Neural progenitor cell (in vitro differentiated cells): ENCODE results near the gene MBNL2. TPM values are rescaled to one million over a fixed set of nuclear protein-coding genes. Genes with fewer than 3 reads are reported as not detected.

Experiments used
- DNase-seq: peaks from one replicate; pipeline ENCODE4 v3.0.0-alpha.2; 2016; ENCODE audit warnings: low spot score
- H2AFZ ChIP-seq: fragments of 200-600 bp; sonication (generic); replicated peaks from 2 replicates; pipeline ENCODE4 v1.6.1; 2016; ENCODE audit warnings: antibody characterized with exemption
- H3F3A ChIP-seq: fragments of 200-600 bp; sonication (generic); 2 replicates; pipeline ENCODE4 v1.6.1; 2016; ENCODE audit warnings: antibody characterized with exemption, low read depth
- H3K27ac ChIP-seq: fragments of 200-600 bp; sonication (generic); 2 replicates; pipeline ENCODE4 v1.5.1; 2016; ENCODE audit warnings: mild to moderate bottlenecking
- H3K27me3 ChIP-seq: fragments of 200-600 bp; sonication (generic); 2 replicates; pipeline ENCODE4 v1.6.1; 2016; ENCODE audit warnings: mild to moderate bottlenecking, moderate library complexity
- H3K36me3 ChIP-seq: fragments of 200-600 bp; sonication (generic); 2 replicates; pipeline ENCODE4 v1.5.1; 2016
- H3K4me1 ChIP-seq: fragments of 200-600 bp; sonication (generic); 2 replicates; pipeline ENCODE4 v1.6.1; 2016; ENCODE audit warnings: mixed run types
- H3K4me2 ChIP-seq: fragments of 200-600 bp; sonication (generic); 2 replicates; pipeline ENCODE4 v1.6.1; 2016
- H3K4me3 ChIP-seq: fragments of 200-600 bp; sonication (generic); 2 replicates; pipeline ENCODE4 v1.5.1; 2016
- H3K79me2 ChIP-seq: fragments of 200-600 bp; sonication (generic); 2 replicates; pipeline ENCODE4 v1.6.1; 2016; ENCODE audit warnings: low read depth
- H3K9ac ChIP-seq: fragments of 200-600 bp; sonication (generic); 2 replicates; pipeline ENCODE4 v1.6.1; 2016
- H3K9me3 ChIP-seq: fragments of 200-600 bp; sonication (generic); 2 replicates; pipeline ENCODE4 v1.5.1; 2016; ENCODE audit warnings: low read depth
- H4K20me1 ChIP-seq: fragments of 200-600 bp; sonication (generic); 2 replicates; pipeline ENCODE4 v1.6.1; 2016; ENCODE audit warnings: low read depth
- H3K27ac Mint-ChIP-seq: 3 replicates; pipeline ENCODE4 v1.8.0; 2021; ENCODE audit warnings: mixed read lengths
- H3K27me3 Mint-ChIP-seq: 2 replicates; pipeline ENCODE4 v1.8.0; 2022; ENCODE audit warnings: low read depth, mild to moderate bottlenecking, inconsistent platforms, moderate library complexity, mixed read lengths; ENCODE audit not compliant: insufficient read depth
- H3K36me3 Mint-ChIP-seq: 3 replicates; pipeline ENCODE4 v1.8.0; 2021; ENCODE audit warnings: mixed read lengths
- H3K4me1 Mint-ChIP-seq: 3 replicates; pipeline ENCODE4 v1.8.0; 2021; ENCODE audit warnings: mixed read lengths
- H3K4me3 Mint-ChIP-seq: 3 replicates; pipeline ENCODE4 v1.8.0; 2021; ENCODE audit warnings: mild to moderate bottlenecking, moderate library complexity, mixed read lengths
- H3K9me3 Mint-ChIP-seq: 3 replicates; pipeline ENCODE4 v1.8.0; 2020; ENCODE audit warnings: mixed read lengths
- EZH2 ChIP-seq: fragments of 200-600 bp; sonication (generic); IDR thresholded peaks from 2 replicates; pipeline ENCODE4 v1.6.1; 2017; ENCODE audit warnings: antibody characterized with exemption, mild to moderate bottlenecking, moderate library complexity
- EZH2phosphoT487 ChIP-seq: fragments of 200-600 bp; sonication (generic); IDR thresholded peaks from 2 replicates; pipeline ENCODE4 v1.6.1; 2017; ENCODE audit warnings: antibody characterized with exemption
- total RNA-seq: library from RNA; depleted of rRNA; stranded (reverse); fragments of >200 nt; gene quantifications from 2 replicates; pipeline ENCODE4 v1.2.3, GENCODE V29; 2015; ENCODE audit warnings: low replicate concordance
- TF ChIP-seq, protein P1 (sequence below): fragments of 200-600 bp; sonication (generic); IDR thresholded peaks from 2 replicates; pipeline ENCODE4 v1.5.1; 2017; ENCODE audit warnings: antibody characterized with exemption, mild to moderate bottlenecking

Gene MBNL2
- total RNA-seq, 1 donor from 2014 or later, result 19.6 TPM

DNA sequence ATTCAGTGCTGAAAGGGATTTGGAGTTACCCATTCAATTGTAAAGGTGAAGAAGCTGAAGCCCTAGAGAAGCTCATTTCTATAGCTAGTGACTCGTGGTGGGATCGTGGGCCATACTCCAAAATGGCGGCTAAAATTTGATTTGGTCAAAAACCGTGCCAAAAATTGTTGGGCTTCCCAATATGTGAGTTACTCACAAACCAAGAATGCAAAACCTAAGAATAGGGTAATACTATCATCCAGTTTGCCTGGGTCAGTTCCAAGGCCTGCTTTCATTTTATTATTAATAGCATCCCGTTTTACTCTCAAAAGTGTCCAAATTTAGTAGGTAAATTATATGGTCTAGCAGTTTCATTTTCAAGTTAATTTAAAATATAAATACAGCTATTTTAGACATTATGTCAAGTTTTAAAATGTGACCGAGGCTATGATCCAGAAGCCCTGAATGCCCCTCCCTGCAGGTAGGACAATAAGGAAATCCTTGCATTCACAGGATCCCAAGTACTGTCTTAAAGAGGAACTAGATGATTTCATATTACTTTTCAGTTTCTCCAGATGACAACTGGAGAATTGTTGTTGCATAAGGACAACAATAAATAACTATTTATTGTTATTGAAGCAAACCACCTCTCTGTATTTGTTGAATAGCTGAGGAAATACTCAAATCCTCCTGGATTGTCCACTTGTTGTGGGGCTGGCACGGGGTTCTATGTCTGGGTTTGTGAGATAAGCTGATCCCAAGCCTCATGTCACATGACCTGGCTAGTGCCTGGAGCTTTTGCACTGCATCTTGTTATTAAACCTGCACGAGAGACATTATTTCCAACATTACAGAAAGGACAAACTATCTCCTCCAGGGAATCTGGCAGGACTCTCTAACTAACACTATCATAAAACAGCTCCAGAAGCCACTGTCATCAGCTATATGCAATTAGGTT lies 200.3 kb downstream of the MBNL2 start:
- H3K36me3 ChIP-seq, result no peaks in the 10 kb centered on the region
- H3K27ac ChIP-seq, result no peak overlapping the region
- H3K4me1 ChIP-seq, result no peaks in the 10 kb centered on the region
- no peaks in the 10 kb centered on the region for H3F3A ChIP-seq
- no peaks in the 10 kb centered on the region for H3K27me3 Mint-ChIP-seq
- H3K4me3 Mint-ChIP-seq, result no peak overlapping the region
- H3K4me3 ChIP-seq, result no peak overlapping the region
- DNase-seq, result no peak
- H3K27me3 ChIP-seq, result no peaks in the 10 kb centered on the region
- H3K36me3 Mint-ChIP-seq, result no peaks in the 10 kb centered on the region
- no peak overlapping the region for H3K9ac ChIP-seq
- no peak overlapping the region for H3K4me2 ChIP-seq
- peaks cover 2% of the 10 kb centered on the region for H3K4me1 Mint-ChIP-seq
- no peak overlapping the region for H2AFZ ChIP-seq
- H4K20me1 ChIP-seq, result no peaks in the 10 kb centered on the region
- H3K79me2 ChIP-seq, result no peaks in the 10 kb centered on the region
- H3K9me3 ChIP-seq, result no peaks in the 10 kb centered on the region
- H3K27ac Mint-ChIP-seq, result no peak overlapping the region
- no peak for TF ChIP-seq EZH2phosphoT487
- TF ChIP-seq, protein P1, sequence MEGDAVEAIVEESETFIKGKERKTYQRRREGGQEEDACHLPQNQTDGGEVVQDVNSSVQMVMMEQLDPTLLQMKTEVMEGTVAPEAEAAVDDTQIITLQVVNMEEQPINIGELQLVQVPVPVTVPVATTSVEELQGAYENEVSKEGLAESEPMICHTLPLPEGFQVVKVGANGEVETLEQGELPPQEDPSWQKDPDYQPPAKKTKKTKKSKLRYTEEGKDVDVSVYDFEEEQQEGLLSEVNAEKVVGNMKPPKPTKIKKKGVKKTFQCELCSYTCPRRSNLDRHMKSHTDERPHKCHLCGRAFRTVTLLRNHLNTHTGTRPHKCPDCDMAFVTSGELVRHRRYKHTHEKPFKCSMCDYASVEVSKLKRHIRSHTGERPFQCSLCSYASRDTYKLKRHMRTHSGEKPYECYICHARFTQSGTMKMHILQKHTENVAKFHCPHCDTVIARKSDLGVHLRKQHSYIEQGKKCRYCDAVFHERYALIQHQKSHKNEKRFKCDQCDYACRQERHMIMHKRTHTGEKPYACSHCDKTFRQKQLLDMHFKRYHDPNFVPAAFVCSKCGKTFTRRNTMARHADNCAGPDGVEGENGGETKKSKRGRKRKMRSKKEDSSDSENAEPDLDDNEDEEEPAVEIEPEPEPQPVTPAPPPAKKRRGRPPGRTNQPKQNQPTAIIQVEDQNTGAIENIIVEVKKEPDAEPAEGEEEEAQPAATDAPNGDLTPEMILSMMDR, result no peak
- no peak for TF ChIP-seq EZH2
- no peaks in the 10 kb centered on the region for H3K9me3 Mint-ChIP-seq

DNA sequence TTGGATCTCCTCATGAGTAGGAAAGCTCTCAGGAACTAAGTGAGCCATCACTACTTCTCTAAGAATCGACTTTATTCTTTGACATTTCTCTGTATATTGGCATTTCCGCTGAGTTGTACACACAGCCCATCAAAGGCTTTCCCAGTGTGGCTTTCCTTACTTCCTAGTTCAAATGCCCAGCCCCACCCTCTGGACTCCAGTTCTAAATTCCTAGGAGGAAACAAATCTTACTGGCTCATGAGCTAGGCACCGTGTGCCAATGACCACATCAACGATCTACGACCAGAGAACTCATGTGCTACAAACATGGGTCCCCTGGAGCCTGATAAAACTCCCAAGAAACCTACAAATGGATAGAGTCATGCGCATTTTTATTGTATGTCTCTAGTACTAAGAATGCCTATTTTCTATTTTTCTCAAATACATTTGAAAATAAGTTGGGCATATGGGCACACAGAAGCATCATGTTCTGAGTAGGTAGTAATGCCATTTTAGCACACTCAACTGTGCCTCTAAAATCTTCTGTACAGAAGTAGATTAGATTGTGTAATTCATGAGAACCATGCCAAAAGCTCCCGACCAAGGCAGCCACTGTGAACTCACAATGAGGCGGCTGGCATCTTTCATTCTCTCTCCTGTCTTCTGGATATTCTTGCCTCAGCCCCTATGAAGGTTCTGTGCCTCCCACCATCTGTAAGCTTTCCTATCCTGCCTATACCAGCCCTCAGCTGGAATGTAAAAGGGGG lies 201.3 kb downstream of the MBNL2 start:
- Histone ChIP-seq H2AFZ (no peak overlapping the region), H3K4me2 (no peak overlapping the region), H3K9me3 (no peaks in the 10 kb centered on the region), H3K79me2 (no peaks in the 10 kb centered on the region), H3K27ac (no peak overlapping the region), H4K20me1 (no peaks in the 10 kb centered on the region), H3K4me1 (no peaks in the 10 kb centered on the region), H3K27me3 (no peaks in the 10 kb centered on the region), H3K36me3 (no peaks in the 10 kb centered on the region), H3F3A (no peaks in the 10 kb centered on the region), H3K9ac (no peak overlapping the region), H3K4me3 (no peak overlapping the region)
- TF ChIP-seq EZH2phosphoT487, result no peak
- no peak for TF ChIP-seq EZH2
- TF ChIP-seq, protein P1, result no peak
- DNase-seq, result no peak
- Mint-ChIP-seq H3K27ac (no peak overlapping the region), H3K4me1 (no peaks in the 10 kb centered on the region), H3K27me3 (no peaks in the 10 kb centered on the region), H3K4me3 (no peak overlapping the region), H3K36me3 (no peaks in the 10 kb centered on the region), H3K9me3 (no peaks in the 10 kb centered on the region)

DNA sequence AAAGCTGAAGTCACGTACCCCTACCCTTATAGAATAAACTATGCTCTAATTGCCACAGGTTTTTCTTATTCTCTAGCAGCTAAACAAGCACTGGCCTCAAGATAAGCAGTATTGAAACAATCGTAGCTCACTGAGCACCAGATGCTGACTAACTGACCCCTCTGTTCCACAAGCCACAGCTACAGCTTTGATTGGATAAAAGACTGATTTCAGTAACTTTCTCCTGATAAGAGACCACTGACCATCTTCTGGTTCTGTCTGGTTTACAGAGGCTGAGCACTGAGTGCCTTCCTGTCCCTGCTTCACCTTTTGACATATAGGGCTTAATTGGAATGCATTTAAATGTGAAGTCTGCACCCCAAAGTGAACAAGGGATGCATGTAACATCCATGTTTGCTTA lies 203.5 kb downstream of the MBNL2 start:
- H3K4me2 ChIP-seq, result no peak overlapping the region
- H3K36me3 Mint-ChIP-seq, result no peaks in the 10 kb centered on the region
- peaks cover 2% of the 10 kb centered on the region for H3K27me3 Mint-ChIP-seq
- H3K4me3 ChIP-seq, result no peak overlapping the region
- no peaks in the 10 kb centered on the region for H3F3A ChIP-seq
- peaks cover 5% of the 10 kb centered on the region for H3K4me1 ChIP-seq
- no peak for TF ChIP-seq EZH2phosphoT487
- TF ChIP-seq, protein P1, result no peak
- no peak for TF ChIP-seq EZH2
- no peaks in the 10 kb centered on the region for H3K9me3 ChIP-seq
- no peak overlapping the region for H3K4me3 Mint-ChIP-seq
- no peaks in the 10 kb centered on the region for H3K9me3 Mint-ChIP-seq
- H3K27ac Mint-ChIP-seq, result no peak overlapping the region
- no peaks in the 10 kb centered on the region for H3K79me2 ChIP-seq
- H4K20me1 ChIP-seq, result no peaks in the 10 kb centered on the region
- H3K9ac ChIP-seq, result no peak overlapping the region
- no peaks in the 10 kb centered on the region for H3K27me3 ChIP-seq
- DNase-seq, result no peak
- H3K27ac ChIP-seq, result no peak overlapping the region
- peaks cover 8% of the 10 kb centered on the region for H3K4me1 Mint-ChIP-seq
- no peaks in the 10 kb centered on the region for H3K36me3 ChIP-seq
- H2AFZ ChIP-seq, result no peak overlapping the region
